H1 (cell line): ENCODE measurements around the gene KPNA1. TPM values are rescaled to one million over a fixed set of nuclear protein-coding genes. Genes with fewer than 3 reads are reported as not detected.

Experiments used
- CTCF ChIA-PET: fragments of 300-600 bp; sonication (Branson Sonifier 250); formaldehyde crosslinking; loops from one replicate; lab custom pipeline; 2021; ENCODE audit not compliant: partially characterized antibody; lab: Charles Lee
- POLR2A ChIA-PET: fragments of 300-600 bp; sonication (Branson Sonifier 250); formaldehyde crosslinking; loops from one replicate; lab custom pipeline; 2021; ENCODE audit warnings: inconsistent platforms; ENCODE audit not compliant: partially characterized antibody; lab: Charles Lee
- DNase-seq, 2 experiments: peaks; one replicate each; pipeline versions ENCODE4 v3.0.0 to v3.0.0-alpha.2; 2010 to 2022; ENCODE audit warnings: low spot score in 2 of 2, low read depth in 1 of 2, mixed read lengths in 1 of 2
- FAIRE-seq: peaks from 2 replicates; lab custom pipeline; 2011; peaks lifted over from hg19 to GRCh38; lab: Jason Lieb, UNC
- H2AFZ ChIP-seq: 2 replicates; pipeline ENCODE4 v1.8.1; 2012; ENCODE audit warnings: low read length, inconsistent platforms
- H2AK5ac ChIP-seq: 2 replicates; pipeline ENCODE4 v1.6.1; 2013; ENCODE audit warnings: low read depth, low read length
- H2BK120ac ChIP-seq: replicated peaks from 2 replicates; pipeline ENCODE3; 2013; ENCODE audit warnings: low read depth, low read length, inconsistent platforms
- H2BK12ac ChIP-seq: 2 replicates; pipeline ENCODE4 v1.6.1; 2013; ENCODE audit warnings: low read depth, low read length
- H2BK15ac ChIP-seq: 2 replicates; pipeline ENCODE4 v1.6.1; 2013; ENCODE audit warnings: low read length
- H2BK20ac ChIP-seq: 2 replicates; pipeline ENCODE4 v1.6.1; 2013; ENCODE audit warnings: low read length
- H2BK5ac ChIP-seq: 2 replicates; pipeline ENCODE4 v1.6.1; 2013; ENCODE audit warnings: low read depth, low read length
- H3K14ac ChIP-seq: 2 replicates; pipeline ENCODE4 v1.6.1; 2013; ENCODE audit warnings: inconsistent platforms; ENCODE audit not compliant: insufficient read length
- H3K18ac ChIP-seq: 2 replicates; pipeline ENCODE4 v1.6.1; 2013; ENCODE audit warnings: low read length; ENCODE audit errors: extremely low read depth
- H3K23ac ChIP-seq: 2 replicates; pipeline ENCODE4 v1.6.1; 2013; ENCODE audit warnings: inconsistent platforms; ENCODE audit not compliant: insufficient read length
- H3K23me2 ChIP-seq: 2 replicates; pipeline ENCODE4 v1.6.1; 2013; ENCODE audit warnings: low read depth, low read length
- H3K27ac ChIP-seq: 2 replicates; pipeline ENCODE4 v1.6.1; 2011; ENCODE audit warnings: low read depth, low read length, inconsistent platforms
- H3K27me3 ChIP-seq, 4 experiments: replicated peaks in 1 of 4; 1 replicate in 1 of 4; 2 replicates in 3 of 4; pipeline versions ENCODE4 v1.6.1 to v1.8.1; 2011 to 2013; ENCODE audit warnings: low read length in 3 of 4, mild to moderate bottlenecking in 3 of 4, inconsistent platforms in 2 of 4, mixed read lengths in 2 of 4, moderate library complexity in 1 of 4; ENCODE audit not compliant: control insufficient read depth in 3 of 4, insufficient read depth in 3 of 4; ENCODE audit errors: extremely low read depth in 1 of 4
- H3K36me3 ChIP-seq, 4 experiments: 2 replicates each; pipeline versions ENCODE4 v1.6.1 to v1.8.1; 2011 to 2013; ENCODE audit warnings: mild to moderate bottlenecking in 4 of 4, low read length in 3 of 4, moderate library complexity in 2 of 4, control low read depth in 1 of 4, inconsistent platforms in 1 of 4; ENCODE audit not compliant: insufficient read depth in 4 of 4, control insufficient read depth in 2 of 4
- H3K4ac ChIP-seq: replicated peaks from 2 replicates; pipeline ENCODE3; 2013; ENCODE audit warnings: low read length, low read depth, mixed read lengths, inconsistent platforms; ENCODE audit not compliant: insufficient read length
- H3K4me1 ChIP-seq, 4 experiments: replicated peaks in 1 of 4; 1 replicate in 1 of 4; 2 replicates in 3 of 4; pipeline versions ENCODE4 v1.6.1 to v1.8.1; 2011 to 2013; ENCODE audit warnings: low read length in 3 of 4, inconsistent platforms in 2 of 4, mixed read lengths in 1 of 4; ENCODE audit not compliant: insufficient read depth in 4 of 4, control insufficient read depth in 3 of 4
- H3K4me2 ChIP-seq, 2 experiments: 2 replicates each; pipeline versions ENCODE4 v1.6.1 to v1.8.1; 2011 to 2013; ENCODE audit warnings: low read depth in 2 of 2, low read length in 2 of 2, control low read depth in 1 of 2, inconsistent platforms in 1 of 2, mild to moderate bottlenecking in 1 of 2; ENCODE audit not compliant: insufficient read depth in 1 of 2
- H3K4me3 ChIP-seq, 4 experiments: fragments of 200-600, 300-600 bp in 1 of 4; sonication (generic), shearing (Covaris generic), sonication (Bioruptor Twin) in 1 of 4; 2 replicates each; pipeline versions ENCODE4 v1.5.1 to v1.8.1; 2011 to 2016; ENCODE audit warnings: low read length in 4 of 4, low read depth in 3 of 4, control low read depth in 2 of 4, inconsistent platforms in 2 of 4, mild to moderate bottlenecking in 2 of 4, mixed read lengths in 1 of 4, moderate library complexity in 1 of 4; ENCODE audit not compliant: insufficient read depth in 2 of 4; ENCODE audit errors: extremely low read depth in 1 of 4
- H3K56ac ChIP-seq: replicated peaks from 2 replicates; pipeline ENCODE3; 2013; ENCODE audit warnings: low read depth, mild to moderate bottlenecking, mixed read lengths, low read length, inconsistent platforms; ENCODE audit not compliant: insufficient read length
- H3K79me1 ChIP-seq: 2 replicates; pipeline ENCODE4 v1.6.1; 2013; ENCODE audit warnings: low read depth, low read length, control low read depth
- H3K79me2 ChIP-seq, 2 experiments: 2 replicates each; pipeline versions ENCODE4 v1.6.1 to v1.8.1; 2012 to 2013; ENCODE audit warnings: low read length in 2 of 2, mild to moderate bottlenecking in 2 of 2, inconsistent platforms in 1 of 2; ENCODE audit not compliant: insufficient read depth in 2 of 2, control insufficient read depth in 1 of 2
- H3K9ac ChIP-seq, 4 experiments: replicated peaks in 1 of 4; 1 replicate in 1 of 4; 2 replicates in 3 of 4; pipeline versions ENCODE4 v1.6.1 to v1.8.1; 2011 to 2013; ENCODE audit warnings: low read depth in 3 of 4, low read length in 3 of 4, control low read depth in 2 of 4, mild to moderate bottlenecking in 2 of 4, moderate library complexity in 2 of 4, inconsistent platforms in 1 of 4; ENCODE audit errors: extremely low read depth in 1 of 4
- H3K9me3 ChIP-seq, 2 experiments: 2 replicates each; pipeline versions ENCODE4 v1.6.1 to v1.8.1; 2012 to 2013; ENCODE audit warnings: mild to moderate bottlenecking in 2 of 2, moderate library complexity in 2 of 2, control low read depth in 1 of 2, inconsistent platforms in 1 of 2, low read depth in 1 of 2, low read length in 1 of 2, mixed read lengths in 1 of 2; ENCODE audit not compliant: insufficient read depth in 2 of 2
- H4K20me1 ChIP-seq, 2 experiments: replicated peaks in 1 of 2; 2 replicates each; pipeline versions ENCODE3 to v1.8.1; 2011 to 2013; ENCODE audit warnings: inconsistent platforms in 2 of 2, low read length in 2 of 2, mild to moderate bottlenecking in 1 of 2; ENCODE audit not compliant: insufficient read depth in 2 of 2, control insufficient read depth in 1 of 2
- H4K5ac ChIP-seq: 2 replicates; pipeline ENCODE4 v1.6.1; 2013; ENCODE audit warnings: low read length, low read depth, mixed read lengths, inconsistent platforms; ENCODE audit not compliant: insufficient read length
- H4K8ac ChIP-seq: 2 replicates; pipeline ENCODE4 v1.8.0; 2013; ENCODE audit warnings: mild to moderate bottlenecking, moderate library complexity, low read length, inconsistent platforms; ENCODE audit not compliant: insufficient read depth; ENCODE audit errors: extremely low read depth
- H4K91ac ChIP-seq: replicated peaks from 2 replicates; pipeline ENCODE3; 2013; ENCODE audit warnings: low read length, mixed read lengths, inconsistent platforms; ENCODE audit not compliant: insufficient read length
- CTCF ChIP-seq, 3 experiments: IDR thresholded peaks; 1 replicate in 2 of 3; 2 replicates in 1 of 3; pipeline versions ENCODE4 v1.5.1 to v1.6.1; 2011; ENCODE audit warnings: low read length in 3 of 3, mild to moderate bottlenecking in 3 of 3, inconsistent platforms in 2 of 3, low read depth in 1 of 3, moderate library complexity in 1 of 3; ENCODE audit not compliant: insufficient read depth in 1 of 3; ENCODE audit errors: control extremely low read depth in 1 of 3
- GTF2F1 ChIP-seq: IDR thresholded peaks from 2 replicates; pipeline ENCODE4 v1.6.1; 2012; ENCODE audit warnings: low read depth, low read length, improper control_type of control experiment, borderline replicate concordance
- MAFK ChIP-seq: IDR thresholded peaks from 2 replicates; pipeline ENCODE4 v1.6.1; 2012; ENCODE audit warnings: low read depth, mild to moderate bottlenecking, improper control_type of control experiment, low read length
- TEAD4 ChIP-seq: IDR thresholded peaks from 2 replicates; pipeline ENCODE4 v1.6.1; 2012; ENCODE audit warnings: low read depth, low read length, inconsistent platforms, mixed read lengths
- whole genome bisulfite sequencing, 2 experiments: shearing (Covaris generic) in 1 of 2; methylation state at CpG; one replicate each; pipeline versions ENCODE4 v1.1.6 to v1.1.7; 2013 to 2015; ENCODE audit warnings: low lambda C conversion rate in 2 of 2, mixed read lengths in 2 of 2, inconsistent platforms in 1 of 2, low coverage in 1 of 2, missing lambda C conversion rate in 1 of 2; ENCODE audit not compliant: insufficient replicate concordance in 2 of 2, insufficient coverage in 1 of 2, insufficient read length in 1 of 2; ENCODE audit errors: extremely low coverage in 1 of 2, missing lambda C conversion rate in 1 of 2; 5-methylcytosine and 5-hydroxymethylcytosine counted together
- polyA plus RNA-seq, 7 experiments: library from polyadenylated mRNA; depleted of rRNA in 3 of 7; stranded (reverse) in 5 of 7; unstranded in 2 of 7; fragments of >200 nt in 5 of 7; fragments of 200-250 nt in 2 of 7; gene quantifications; 1 replicate in 5 of 7; 2 replicates in 1 of 7; 4 replicates in 1 of 7; pipeline versions ENCODE4 v1.2.1 to v1.2.3, GENCODE V29; 2011 to 2013; ENCODE audit warnings: missing spikeins in 2 of 7, mixed read lengths in 2 of 7
- total RNA-seq: library from RNA; stranded (reverse); fragmentation: NEBNext Ultra II Directional; extraction: Animal tissue kit (Norgen Biotek cat#: 25700); gene quantifications from 2 replicates; pipeline ENCODE4 v1.2.1, GENCODE V29; 2021

KPNA1 gene
- total and polyA plus RNA-seq, 2 of the 8 experiments (the other 6 are each of a cell fraction or from before 2014, with no cell fraction given) = 14.8 to 63.0 TPM

DNA sequence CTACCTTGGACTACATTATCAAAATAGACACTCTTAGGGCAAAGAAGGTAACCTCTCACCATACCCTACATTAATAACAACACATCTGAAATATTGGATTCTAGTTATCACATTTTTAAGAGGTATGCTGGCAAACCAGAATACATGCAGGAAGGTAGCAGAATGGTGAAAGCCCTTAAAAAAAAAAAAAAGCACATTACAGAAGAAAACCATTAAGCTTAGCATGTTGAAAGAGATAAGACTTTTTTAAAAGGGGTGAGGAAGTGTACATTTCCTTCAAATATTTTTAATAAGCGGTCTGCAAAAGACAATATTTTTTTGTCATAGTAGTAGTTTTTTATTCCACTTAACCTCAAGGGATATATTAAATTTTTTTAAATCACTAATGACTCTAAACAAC lies 52.3 kb downstream of the KPNA1 start:
- no peak for FAIRE-seq
- Histone ChIP-seq H3K4ac (no peak overlapping the region), H3K27me3 (no peaks in the 10 kb centered on the region), H2BK20ac (no peak overlapping the region), H4K91ac (no peak overlapping the region), H3K23me2 (no peaks in the 10 kb centered on the region), H3K14ac (no peak overlapping the region), H2AK5ac (no peak overlapping the region), H4K20me1 (peaks cover 0 to 2% of the 10 kb centered on the region in 2 experiments), H4K5ac (no peak overlapping the region), H2BK12ac (no peak overlapping the region), H4K8ac (no peak overlapping the region), H3K4me2 (no peak overlapping the region), H2BK120ac (no peak overlapping the region), H3K23ac (no peak overlapping the region), H3K4me3 (no peak overlapping the region), H3K9me3 (no peaks in the 10 kb centered on the region), H2BK5ac (no peak overlapping the region), H3K56ac (no peak overlapping the region), H3K79me1 (no peaks in the 10 kb centered on the region), H3K9ac (no peak overlapping the region), H2BK15ac (no peak overlapping the region), H3K36me3 (peaks cover 3 to 41% (median 7%) of the 10 kb centered on the region in 4 experiments; a peak in 5 of 8 replicates), H3K27ac (no peak overlapping the region), H3K4me1 (no peaks in the 10 kb centered on the region), H3K79me2 (no peaks in the 10 kb centered on the region), H2AFZ (no peak overlapping the region), H3K18ac (no peak overlapping the region)
- 93% methylated on average over 1 of the region's 1 CpG; no CpG with 5 or more reads in 1 of the 2 experiments for WGBS, 2 experiments
- ChIA-PET CTCF (no interaction called here), POLR2A (no interaction called here)
- TF ChIP-seq CTCF (IDR thresholded peaks at IDR 0.05; ENCODE audit: control extremely low read depth in 1 of 3, insufficient read depth in 1 of 3, low read depth in 1 of 3, low read length in 3 of 3) (no peak), GTF2F1 (no peak), MAFK (no peak), TEAD4 (no peak)
- DNase-seq = no peak
